GM18511 (cell line): Measurements from ENCODE around the gene LRRC36.

Source experiments
- ATAC-seq: cut with Tn5 transposase; IDR thresholded peaks from one replicate; pipeline ENCODE4 v1.9.1; 2021; ENCODE audit warnings: mild to moderate bottlenecking, moderate library complexity; ENCODE audit not compliant: unreplicated experiment

LRRC36 gene

GRCh38 chr16:67326472-67327309 is at the start of gene LRRC36, which contains the start of gene KCTD19:
Gene LRRC36 (plus strand): TSS chr16:67326815. CDS start chr16:67326863, 48 bp downstream.
Gene KCTD19 (minus strand): TSS chr16:67326741. CDS start chr16:67326707, 34 bp downstream.
- ATAC-seq: peak; percentile 54

- no peak for ATAC-seq
Observed at GRCh38 chr16:67277294-67277998, 49.2 kb upstream of the LRRC36 start.

- no peak for ATAC-seq
Observed at GRCh38 chr16:67277999-67278772, 48.4 kb upstream of the LRRC36 start.

GRCh38 chr16:67278773-67279295 is 47.8 kb upstream of the LRRC36 start:
- peak; percentile 38 for ATAC-seq

- peak; percentile 90 for ATAC-seq
Observed at GRCh38 chr16:67279296-67280089, 47.1 kb upstream of the LRRC36 start, which contains the start of gene PLEKHG4. Gene PLEKHG4 (plus strand): TSS chr16:67279532. CDS start chr16:67280045, 513 bp downstream.

- ATAC-seq: no peak
Observed at GRCh38 chr16:67280090-67281015, 46.3 kb upstream of the LRRC36 start.

GRCh38 chr16:67281536-67282446 is 44.8 kb upstream of the LRRC36 start:
- no peak for ATAC-seq

- no peak for ATAC-seq
Observed at GRCh38 chr16:67282447-67282805, 44.2 kb upstream of the LRRC36 start.

GRCh38 chr16:67283039-67283825 is 43.4 kb upstream of the LRRC36 start:
- ATAC-seq: no peak

GRCh38 chr16:67283826-67284555 is 42.6 kb upstream of the LRRC36 start:
- ATAC-seq: no peak

GRCh38 chr16:67284699-67285646 is 41.6 kb upstream of the LRRC36 start:
- ATAC-seq: no peak

GRCh38 chr16:67286441-67287235 is 40.0 kb upstream of the LRRC36 start:
- ATAC-seq: no peak

- no peak for ATAC-seq
Observed at GRCh38 chr16:67287960-67288359, 38.7 kb upstream of the LRRC36 start.

GRCh38 chr16:67291461-67291860 is 35.2 kb upstream of the LRRC36 start:
- ATAC-seq: no peak
